Prostate gland (tissue), 2 donors: ENCODE results near the gene OR10H3.

ENCODE experiments used
- POLR2A ChIP-seq: fragments of 450-650 bp; IDR thresholded peaks from one replicate; pipeline ENCODE4 v1.6.1; 2016; ENCODE audit warnings: antibody characterized with exemption, mild to moderate bottlenecking
- POLR2AphosphoS5 ChIP-seq: sonication (generic); formaldehyde crosslinking; IDR thresholded peaks from one replicate; pipeline ENCODE4 v1.6.1; 2017; ENCODE audit warnings: antibody characterized with exemption
- TF ChIP-seq, protein P1 (sequence below), 4 experiments: fragments of 200-600 bp in 2 of 4; fragments of 450-650 bp in 2 of 4; sonication (generic) in 2 of 4; IDR thresholded peaks; 1 replicate in 3 of 4; 2 replicates in 1 of 4; pipeline ENCODE4 v1.5.1; 2016 to 2019; ENCODE audit warnings: antibody characterized with exemption in 4 of 4, mild to moderate bottlenecking in 2 of 4, moderate library complexity in 2 of 4

DNA sequence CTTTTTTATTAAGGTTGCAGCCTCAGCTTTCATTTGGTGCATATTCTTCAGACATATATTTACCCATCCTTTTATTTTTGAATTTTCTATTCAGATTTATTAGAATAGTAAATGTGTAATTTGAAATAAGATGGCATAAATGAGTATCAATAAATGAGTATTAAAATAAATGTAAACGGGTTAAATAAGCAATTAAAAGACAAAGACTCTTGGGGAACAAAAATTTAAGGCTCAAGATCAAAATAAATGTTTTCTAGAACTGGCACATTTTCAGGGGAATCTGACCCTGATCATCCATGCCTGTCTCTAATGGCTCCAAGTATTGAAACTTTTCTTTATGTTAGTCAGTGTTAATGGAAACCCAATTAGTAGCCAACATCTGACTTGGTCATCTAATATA, 3.0 kb downstream of the OR10H3 start:
- TF ChIP-seq, protein P1, sequence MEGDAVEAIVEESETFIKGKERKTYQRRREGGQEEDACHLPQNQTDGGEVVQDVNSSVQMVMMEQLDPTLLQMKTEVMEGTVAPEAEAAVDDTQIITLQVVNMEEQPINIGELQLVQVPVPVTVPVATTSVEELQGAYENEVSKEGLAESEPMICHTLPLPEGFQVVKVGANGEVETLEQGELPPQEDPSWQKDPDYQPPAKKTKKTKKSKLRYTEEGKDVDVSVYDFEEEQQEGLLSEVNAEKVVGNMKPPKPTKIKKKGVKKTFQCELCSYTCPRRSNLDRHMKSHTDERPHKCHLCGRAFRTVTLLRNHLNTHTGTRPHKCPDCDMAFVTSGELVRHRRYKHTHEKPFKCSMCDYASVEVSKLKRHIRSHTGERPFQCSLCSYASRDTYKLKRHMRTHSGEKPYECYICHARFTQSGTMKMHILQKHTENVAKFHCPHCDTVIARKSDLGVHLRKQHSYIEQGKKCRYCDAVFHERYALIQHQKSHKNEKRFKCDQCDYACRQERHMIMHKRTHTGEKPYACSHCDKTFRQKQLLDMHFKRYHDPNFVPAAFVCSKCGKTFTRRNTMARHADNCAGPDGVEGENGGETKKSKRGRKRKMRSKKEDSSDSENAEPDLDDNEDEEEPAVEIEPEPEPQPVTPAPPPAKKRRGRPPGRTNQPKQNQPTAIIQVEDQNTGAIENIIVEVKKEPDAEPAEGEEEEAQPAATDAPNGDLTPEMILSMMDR (IDR thresholded peaks at IDR 0.05): no peak
- TF ChIP-seq POLR2A: no peak
- TF ChIP-seq POLR2AphosphoS5: no peak
